H1 (cell line): Measurements from ENCODE around the gene WSCD2.

Experiments
- BACH1 ChIP-seq: IDR thresholded peaks from 2 replicates; pipeline ENCODE4 v1.6.1; 2012; ENCODE audit warnings: low read length, improper control_type of control experiment
- CEBPB ChIP-seq: IDR thresholded peaks from 2 replicates; pipeline ENCODE4 v1.6.1; 2012; ENCODE audit warnings: low read depth, low read length
- CREB1 ChIP-seq: IDR thresholded peaks from 2 replicates; pipeline ENCODE4 v1.6.1; 2012; ENCODE audit warnings: inconsistent platforms
- CTCF ChIP-seq, 3 experiments: IDR thresholded peaks; 1 replicate in 2 of 3; 2 replicates in 1 of 3; pipeline versions ENCODE4 v1.5.1 to v1.6.1; 2011; ENCODE audit warnings: low read length in 3 of 3, mild to moderate bottlenecking in 3 of 3, inconsistent platforms in 2 of 3, low read depth in 1 of 3, moderate library complexity in 1 of 3; ENCODE audit not compliant: insufficient read depth in 1 of 3; ENCODE audit errors: control extremely low read depth in 1 of 3
- EGR1 ChIP-seq: IDR thresholded peaks from 2 replicates; pipeline ENCODE4 v1.6.1; 2011; ENCODE audit warnings: low read depth, low read length, borderline replicate concordance
- JUN ChIP-seq: IDR thresholded peaks from 2 replicates; pipeline ENCODE4 v1.6.1; 2011; ENCODE audit warnings: low read depth, mild to moderate bottlenecking, improper control_type of control experiment, low read length
- JUND ChIP-seq: IDR thresholded peaks from 2 replicates; pipeline ENCODE4 v1.6.1; 2011; ENCODE audit warnings: mild to moderate bottlenecking, improper control_type of control experiment, low read length
- RNF2 ChIP-seq: fragments of 200-900, 300-1000 bp; sonication (generic); IDR thresholded peaks from 2 replicates; pipeline ENCODE4 v1.7.1; 2016; ENCODE audit warnings: borderline replicate concordance, low read depth, mild to moderate bottlenecking, antibody characterized with exemption, low read length; ENCODE audit not compliant: poor library complexity, severe bottlenecking; ENCODE audit errors: missing control alignments
- SP1 ChIP-seq: IDR thresholded peaks from 2 replicates; pipeline ENCODE4 v1.6.1; 2011; ENCODE audit warnings: low read depth, low read length
- TAF1 ChIP-seq: IDR thresholded peaks from 2 replicates; pipeline ENCODE4 v1.6.1; 2011; ENCODE audit warnings: mild to moderate bottlenecking, low read depth, low read length
- ZNF274 ChIP-seq: IDR thresholded peaks from 2 replicates; pipeline ENCODE4 v1.7.0; 2012; ENCODE audit warnings: low read length, borderline replicate concordance; ENCODE audit errors: extremely low read depth

DNA sequence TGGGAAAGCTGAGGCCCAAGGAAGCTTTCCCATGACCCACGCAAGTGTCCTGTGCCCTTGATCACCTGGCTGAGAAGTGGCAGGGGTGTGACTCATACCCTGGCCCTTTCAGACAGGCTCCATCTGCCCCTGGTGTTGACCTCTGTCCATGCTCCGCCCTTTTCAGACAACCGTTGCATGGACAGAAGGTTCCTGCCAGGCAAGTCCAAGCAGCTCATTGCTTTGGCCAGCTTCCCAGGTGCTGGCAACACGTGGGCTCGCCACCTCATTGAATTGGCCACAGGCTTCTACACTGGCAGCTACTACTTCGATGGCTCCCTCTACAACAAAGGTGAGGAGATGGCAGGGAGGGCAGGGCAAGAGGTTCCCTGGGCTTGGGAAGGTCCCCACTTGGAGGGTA lies 103.5 kb downstream of the WSCD2 start:
- TF ChIP-seq JUND (no peak), CEBPB (no peak), BACH1 (no peak), RNF2 (no peak), TAF1 (no peak), CTCF (IDR thresholded peaks at IDR 0.05; ENCODE audit: control extremely low read depth in 1 of 3, insufficient read depth in 1 of 3, low read depth in 1 of 3, low read length in 3 of 3) (no peak), JUN (no peak), CREB1 (no peak), EGR1 (no peak), ZNF274 (no peak), SP1 (no peak)
